IMR-90 (cell line): Measurements from ENCODE around the gene CYFIP1.

ENCODE experiments used
- CHD1 ChIP-seq: IDR thresholded peaks from 2 replicates; pipeline ENCODE4 v1.6.1; 2012; ENCODE audit warnings: low read depth, low read length, improper control_type of control experiment
- TF ChIP-seq, protein P1 (sequence below): conservative IDR thresholded peaks from 2 replicates; pipeline ENCODE4 v1.5.1; 2012; ENCODE audit warnings: mild to moderate bottlenecking, low read depth, low read length, improper control_type of control experiment

DNA sequence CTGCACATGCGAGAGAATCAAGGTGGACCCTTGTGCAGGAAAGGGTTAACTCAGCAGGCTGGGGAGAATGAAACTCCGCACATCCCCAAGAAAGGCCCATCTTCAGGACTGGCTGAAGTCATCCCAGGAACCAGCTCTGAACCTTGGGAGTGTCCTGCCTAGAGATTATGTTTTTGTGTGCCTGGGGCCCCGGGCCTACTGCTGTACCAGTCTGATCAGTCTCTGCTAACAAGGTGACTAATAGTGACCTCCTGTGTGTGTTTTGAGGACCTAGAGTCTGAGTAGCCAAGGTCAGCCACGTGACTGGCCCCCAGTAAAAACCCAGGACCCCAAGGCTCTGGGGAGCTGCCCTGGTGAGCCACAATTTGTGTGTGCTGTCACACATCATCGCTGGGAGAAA lies 58.2 kb downstream of the CYFIP1 start:
- TF ChIP-seq, protein P1, sequence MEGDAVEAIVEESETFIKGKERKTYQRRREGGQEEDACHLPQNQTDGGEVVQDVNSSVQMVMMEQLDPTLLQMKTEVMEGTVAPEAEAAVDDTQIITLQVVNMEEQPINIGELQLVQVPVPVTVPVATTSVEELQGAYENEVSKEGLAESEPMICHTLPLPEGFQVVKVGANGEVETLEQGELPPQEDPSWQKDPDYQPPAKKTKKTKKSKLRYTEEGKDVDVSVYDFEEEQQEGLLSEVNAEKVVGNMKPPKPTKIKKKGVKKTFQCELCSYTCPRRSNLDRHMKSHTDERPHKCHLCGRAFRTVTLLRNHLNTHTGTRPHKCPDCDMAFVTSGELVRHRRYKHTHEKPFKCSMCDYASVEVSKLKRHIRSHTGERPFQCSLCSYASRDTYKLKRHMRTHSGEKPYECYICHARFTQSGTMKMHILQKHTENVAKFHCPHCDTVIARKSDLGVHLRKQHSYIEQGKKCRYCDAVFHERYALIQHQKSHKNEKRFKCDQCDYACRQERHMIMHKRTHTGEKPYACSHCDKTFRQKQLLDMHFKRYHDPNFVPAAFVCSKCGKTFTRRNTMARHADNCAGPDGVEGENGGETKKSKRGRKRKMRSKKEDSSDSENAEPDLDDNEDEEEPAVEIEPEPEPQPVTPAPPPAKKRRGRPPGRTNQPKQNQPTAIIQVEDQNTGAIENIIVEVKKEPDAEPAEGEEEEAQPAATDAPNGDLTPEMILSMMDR: no peak
- TF ChIP-seq CHD1: no peak
